ENCODE results near the gene FLT1. TPM values are rescaled to one million over a fixed set of nuclear protein-coding genes. Genes with fewer than 3 reads are reported as not detected.

The FLT1 gene
- total RNA-seq, 3 donors from 2014 or later, result 17.0 to 44.6 (median 29.0) TPM

DNA sequence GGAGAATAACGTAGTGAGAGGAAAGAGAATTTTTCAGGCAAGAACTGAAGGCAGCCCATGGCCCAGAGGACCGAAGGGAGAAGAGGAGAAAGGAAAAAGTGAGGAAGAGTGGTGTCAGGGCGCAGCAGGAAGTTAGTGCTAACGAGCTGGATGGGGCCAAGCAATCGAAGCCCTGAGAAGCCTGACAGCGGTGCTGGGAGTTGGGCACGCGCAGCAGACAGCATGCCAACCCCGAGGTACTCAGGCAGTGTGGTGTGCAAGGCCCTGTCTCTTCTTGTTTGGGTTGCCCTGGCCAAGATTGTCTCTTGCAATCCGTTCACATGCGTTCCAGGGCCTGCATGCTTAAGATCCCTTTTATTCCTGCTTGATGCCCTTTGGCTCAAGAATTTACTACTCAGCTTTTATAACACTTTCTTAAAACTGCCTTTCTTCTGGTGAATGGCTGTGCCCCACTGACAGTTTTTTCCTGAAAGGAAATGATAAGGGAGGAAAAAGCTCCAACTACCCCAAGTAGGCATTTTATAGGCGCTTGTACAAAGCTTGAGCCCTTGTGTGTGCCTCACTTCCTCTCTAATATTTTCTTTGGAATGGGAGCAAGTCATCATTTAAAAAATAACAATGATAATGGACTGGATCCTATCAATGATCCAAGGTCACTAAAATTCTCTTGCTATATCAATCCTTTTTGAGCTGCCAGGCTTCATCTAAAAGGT lies 115.4 kb downstream of the FLT1 start:
- intact Hi-C loops (cut with DNase I; ENCODE audit: low total_unique reads), result loop anchor here (10.0 kb wide), 1 partner anchor 165 kb away; no protein-coding TSS in a partner anchor
- no peak for DNase-seq (ENCODE audit: low spot score in 2 of 2)
- H3K4me1 ChIP-seq, result no peaks in the 10 kb centered on the region
- no peak overlapping the region for H3K4me3 ChIP-seq
- TF ChIP-seq, protein P1, sequence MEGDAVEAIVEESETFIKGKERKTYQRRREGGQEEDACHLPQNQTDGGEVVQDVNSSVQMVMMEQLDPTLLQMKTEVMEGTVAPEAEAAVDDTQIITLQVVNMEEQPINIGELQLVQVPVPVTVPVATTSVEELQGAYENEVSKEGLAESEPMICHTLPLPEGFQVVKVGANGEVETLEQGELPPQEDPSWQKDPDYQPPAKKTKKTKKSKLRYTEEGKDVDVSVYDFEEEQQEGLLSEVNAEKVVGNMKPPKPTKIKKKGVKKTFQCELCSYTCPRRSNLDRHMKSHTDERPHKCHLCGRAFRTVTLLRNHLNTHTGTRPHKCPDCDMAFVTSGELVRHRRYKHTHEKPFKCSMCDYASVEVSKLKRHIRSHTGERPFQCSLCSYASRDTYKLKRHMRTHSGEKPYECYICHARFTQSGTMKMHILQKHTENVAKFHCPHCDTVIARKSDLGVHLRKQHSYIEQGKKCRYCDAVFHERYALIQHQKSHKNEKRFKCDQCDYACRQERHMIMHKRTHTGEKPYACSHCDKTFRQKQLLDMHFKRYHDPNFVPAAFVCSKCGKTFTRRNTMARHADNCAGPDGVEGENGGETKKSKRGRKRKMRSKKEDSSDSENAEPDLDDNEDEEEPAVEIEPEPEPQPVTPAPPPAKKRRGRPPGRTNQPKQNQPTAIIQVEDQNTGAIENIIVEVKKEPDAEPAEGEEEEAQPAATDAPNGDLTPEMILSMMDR (IDR thresholded peaks at IDR 0.05), result no peak
- TF ChIP-seq POLR2AphosphoS5 (IDR thresholded peaks at IDR 0.05), result no peak
- no peak for TF ChIP-seq POLR2A (IDR thresholded peaks at IDR 0.05)
- no peaks in the 10 kb centered on the region for H3K9me3 ChIP-seq
- H3K27me3 ChIP-seq, result no peaks in the 10 kb centered on the region
- no peaks in the 10 kb centered on the region for H3K36me3 ChIP-seq
- no peak overlapping the region for H3K27ac ChIP-seq

DNA sequence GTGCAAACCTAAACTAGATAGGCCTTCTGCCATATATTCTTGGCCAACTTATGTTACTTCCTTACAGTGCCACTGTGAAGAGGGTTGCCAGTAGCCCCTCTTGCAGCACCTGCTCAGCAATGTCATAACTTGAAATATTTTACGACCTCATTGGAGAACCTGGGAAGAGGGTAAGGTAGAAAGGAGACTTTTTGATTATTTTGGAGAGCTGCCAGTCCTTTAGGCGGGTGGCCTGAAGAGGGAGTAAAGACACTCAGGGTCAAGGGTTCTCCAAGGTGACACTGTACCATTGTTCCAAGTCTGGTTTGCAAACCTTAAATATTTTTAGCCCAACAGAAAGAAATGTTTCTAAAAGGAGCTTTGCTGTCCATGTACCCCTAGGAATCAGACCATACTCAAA lies 118.3 kb downstream of the FLT1 start:
- no peak for DNase-seq (ENCODE audit: low spot score in 2 of 2)
- H3K4me3 ChIP-seq, result no peak overlapping the region
- no peaks in the 10 kb centered on the region for H3K4me1 ChIP-seq
- H3K27ac ChIP-seq, result no peak overlapping the region
- no peaks in the 10 kb centered on the region for H3K36me3 ChIP-seq
- intact Hi-C loops (cut with DNase I; ENCODE audit: low total_unique reads), result no loop called here
- no peaks in the 10 kb centered on the region for H3K9me3 ChIP-seq
- TF ChIP-seq POLR2A (IDR thresholded peaks at IDR 0.05) (no peak), POLR2AphosphoS5 (IDR thresholded peaks at IDR 0.05) (no peak)
- TF ChIP-seq, protein P1 (IDR thresholded peaks at IDR 0.05), result no peak
- no peaks in the 10 kb centered on the region for H3K27me3 ChIP-seq

DNA sequence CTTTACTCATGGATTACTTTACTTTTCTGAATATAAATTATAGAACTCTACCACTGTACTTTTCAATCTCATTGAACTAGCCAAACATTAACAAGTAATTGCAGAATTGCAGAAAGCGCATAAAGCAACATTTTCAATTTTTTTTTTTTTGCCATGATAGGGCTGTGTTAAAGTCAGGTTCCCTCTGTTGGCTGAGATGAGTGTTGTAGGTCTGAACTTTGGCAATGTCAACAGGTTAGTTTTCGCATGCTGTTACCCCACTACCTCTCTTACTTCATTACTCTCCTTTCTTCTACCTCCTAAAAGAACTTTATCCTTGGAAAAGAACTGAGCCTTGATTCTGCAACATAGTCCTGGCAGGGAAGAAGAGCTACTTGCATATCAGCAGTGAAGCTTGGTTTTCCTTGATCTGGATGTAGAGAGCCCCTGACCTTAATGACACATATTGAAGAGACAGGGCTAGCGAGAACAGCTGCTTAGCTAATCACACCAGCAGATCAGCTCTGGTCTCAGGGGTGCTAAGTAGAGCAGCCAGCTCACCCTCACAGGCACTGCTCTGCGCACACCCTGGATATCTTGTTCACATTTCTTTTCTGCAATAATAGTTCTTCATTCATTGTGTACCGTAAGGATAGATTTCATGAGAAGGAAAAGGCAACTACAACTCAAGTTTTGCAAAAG lies 119.5 kb downstream of the FLT1 start:
- Histone ChIP-seq H3K9me3 (no peaks in the 10 kb centered on the region), H3K36me3 (no peaks in the 10 kb centered on the region), H3K4me1 (no peaks in the 10 kb centered on the region), H3K4me3 (no peak overlapping the region), H3K27me3 (no peaks in the 10 kb centered on the region), H3K27ac (no peak overlapping the region)
- no peak for TF ChIP-seq POLR2AphosphoS5 (IDR thresholded peaks at IDR 0.05)
- TF ChIP-seq, protein P1 (IDR thresholded peaks at IDR 0.05), result no peak
- no peak for TF ChIP-seq POLR2A (IDR thresholded peaks at IDR 0.05)
- DNase-seq (ENCODE audit: low spot score in 2 of 2), result no peak
- intact Hi-C loops (cut with DNase I; ENCODE audit: low total_unique reads), result no loop called here

DNA sequence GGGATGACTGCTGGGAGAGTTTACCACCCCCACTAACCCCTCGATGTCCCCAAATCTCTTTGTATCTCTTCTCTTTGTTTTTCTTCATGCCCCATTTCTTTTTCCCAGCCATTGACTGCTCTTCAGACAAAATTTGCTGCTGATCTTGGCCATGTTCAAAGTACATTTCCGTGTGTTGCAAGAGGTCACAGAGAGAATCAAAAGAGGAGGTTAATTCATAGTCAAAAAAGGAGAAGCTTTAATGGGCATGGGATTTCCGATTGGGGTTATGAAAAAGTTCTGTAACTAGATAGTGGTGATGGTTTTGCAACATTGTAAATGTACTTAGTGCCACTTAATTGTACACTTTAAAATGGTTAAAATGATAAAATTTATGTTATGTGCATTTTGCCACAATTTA lies 121.1 kb downstream of the FLT1 start:
- TF ChIP-seq, protein P1 (IDR thresholded peaks at IDR 0.05), result no peak
- TF ChIP-seq POLR2AphosphoS5 (IDR thresholded peaks at IDR 0.05), result no peak
- no peak for TF ChIP-seq POLR2A (IDR thresholded peaks at IDR 0.05)
- no peak overlapping the region for H3K27ac ChIP-seq
- H3K4me3 ChIP-seq, result no peak overlapping the region
- no peaks in the 10 kb centered on the region for H3K36me3 ChIP-seq
- intact Hi-C loops (cut with DNase I; ENCODE audit: low total_unique reads), result no loop called here
- no peaks in the 10 kb centered on the region for H3K27me3 ChIP-seq
- H3K9me3 ChIP-seq, result no peaks in the 10 kb centered on the region
- no peak for DNase-seq (ENCODE audit: low spot score in 2 of 2)
- H3K4me1 ChIP-seq, result no peaks in the 10 kb centered on the region

DNA sequence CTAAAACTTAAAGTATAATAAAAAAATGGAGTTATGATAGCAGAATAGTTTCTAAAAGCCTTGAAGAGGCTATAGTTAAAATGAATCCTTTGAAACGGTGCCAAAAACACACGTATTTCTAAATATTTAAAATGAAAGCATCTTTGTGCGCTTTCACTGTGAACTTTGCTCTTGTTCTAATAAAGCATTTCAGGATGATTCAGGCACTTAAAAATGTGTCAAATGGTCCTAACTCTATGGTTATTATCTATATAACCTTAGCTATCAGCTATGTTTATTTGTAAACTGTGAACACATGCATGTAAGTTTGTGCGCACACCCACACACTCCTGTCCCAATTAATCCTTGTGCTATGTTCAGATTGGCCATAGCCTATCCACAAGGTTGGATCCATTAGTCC lies 124.5 kb downstream of the FLT1 start:
- Histone ChIP-seq H3K36me3 (no peaks in the 10 kb centered on the region), H3K4me1 (no peaks in the 10 kb centered on the region), H3K27me3 (no peaks in the 10 kb centered on the region), H3K9me3 (no peaks in the 10 kb centered on the region), H3K4me3 (no peak overlapping the region), H3K27ac (no peak overlapping the region)
- DNase-seq (ENCODE audit: low spot score in 2 of 2), result no peak
- TF ChIP-seq POLR2AphosphoS5 (IDR thresholded peaks at IDR 0.05) (no peak), POLR2A (IDR thresholded peaks at IDR 0.05) (no peak)
- TF ChIP-seq, protein P1 (IDR thresholded peaks at IDR 0.05), result no peak
- intact Hi-C loops (cut with DNase I; ENCODE audit: low total_unique reads), result no loop called here

Measured in breast epithelium (tissue), 4 donors.